Skeletal muscle tissue (tissue), 4 donors: ENCODE measurements around the gene PRKG1. TPM values are rescaled to one million over a fixed set of nuclear protein-coding genes. Genes with fewer than 3 reads are reported as not detected.

ENCODE experiments used
- H3K27ac ChIP-seq: one replicate; pipeline ENCODE4 v1.7.0; 2013; ENCODE audit warnings: mild to moderate bottlenecking, low read depth, low read length, inconsistent platforms
- H3K27me3 ChIP-seq, 3 donors: one replicate each; pipeline ENCODE4 v1.7.0; 2013; ENCODE audit warnings: low read length in 3 of 3; ENCODE audit not compliant: control insufficient read depth in 3 of 3, insufficient read depth in 3 of 3
- H3K36me3 ChIP-seq, 3 donors: one replicate each; pipeline ENCODE4 v1.7.0; 2013; ENCODE audit warnings: low read length in 3 of 3; ENCODE audit not compliant: control insufficient read depth in 3 of 3, insufficient read depth in 3 of 3
- H3K4me1 ChIP-seq, 3 donors: one replicate each; pipeline ENCODE4 v1.7.0; 2013; ENCODE audit warnings: low read length in 3 of 3, mild to moderate bottlenecking in 3 of 3; ENCODE audit not compliant: control insufficient read depth in 3 of 3, insufficient read depth in 3 of 3
- H3K4me3 ChIP-seq, 3 donors: one replicate each; pipeline ENCODE4 v1.7.0; 2013; ENCODE audit warnings: low read length in 3 of 3
- H3K9ac ChIP-seq, 3 donors: one replicate each; pipeline ENCODE4 v1.7.0; 2013; ENCODE audit warnings: low read length in 3 of 3, mild to moderate bottlenecking in 3 of 3, moderate library complexity in 2 of 3, low read depth in 1 of 3
- H3K9me3 ChIP-seq, 3 donors: one replicate each; pipeline ENCODE4 v1.7.0; 2013; ENCODE audit warnings: low read length in 3 of 3; ENCODE audit not compliant: control insufficient read depth in 3 of 3
- total RNA-seq: library from RNA; depleted of rRNA; stranded (reverse); fragments of >200 nt; gene quantifications from one replicate; pipeline ENCODE4 v1.2.3, GENCODE V29; 2014
- donor health status: Osteomylitis.

PRKG1 gene
- total RNA-seq, 1 donor from 2014 or later: 44.9 TPM

DNA sequence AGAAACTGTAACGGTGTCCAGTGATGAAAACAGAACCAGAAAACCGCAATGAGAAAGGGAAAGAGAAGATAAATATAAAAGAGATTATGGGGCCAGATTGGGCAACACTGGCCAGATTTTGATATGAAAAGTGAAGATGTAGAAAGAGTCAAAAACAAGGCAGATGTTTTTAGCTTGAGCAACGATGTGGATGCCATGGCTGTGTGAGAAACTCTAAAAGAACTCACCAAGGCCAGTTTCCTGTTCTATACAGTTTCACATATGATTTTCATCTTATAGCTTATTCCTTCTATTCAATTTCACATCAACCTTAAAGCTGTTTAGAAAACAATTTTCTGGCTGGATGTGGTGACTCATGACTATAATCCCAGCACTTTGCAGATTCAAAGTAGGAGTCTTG, 588.8 kb downstream of the PRKG1 start:
- no peaks in the 10 kb centered on the region for H3K27me3 ChIP-seq
- H3K36me3 ChIP-seq: no peaks in the 10 kb centered on the region
- H3K9me3 ChIP-seq: no peaks in the 10 kb centered on the region
- H3K9ac ChIP-seq: no peak overlapping the region
- H3K27ac ChIP-seq: no peak overlapping the region
- peaks cover 0 to 4% (median 0%) of the 10 kb centered on the region in 3 donors for H3K4me1 ChIP-seq
- H3K4me3 ChIP-seq: no peak overlapping the region

GRCh38 chr10:51666456-51666855, 592.2 kb downstream of the PRKG1 start:
- Histone ChIP-seq H3K4me3 (no peak overlapping the region), H3K4me1 (peaks cover 0 to 4% (median 0%) of the 10 kb centered on the region in 3 donors), H3K36me3 (no peaks in the 10 kb centered on the region), H3K9me3 (no peaks in the 10 kb centered on the region), H3K27ac (no peak overlapping the region), H3K9ac (no peak overlapping the region), H3K27me3 (no peaks in the 10 kb centered on the region)

- Histone ChIP-seq H3K27ac (no peak overlapping the region), H3K4me3 (no peak overlapping the region), H3K27me3 (no peaks in the 10 kb centered on the region), H3K9ac (no peak overlapping the region), H3K4me1 (peaks cover 0 to 4% (median 0%) of the 10 kb centered on the region in 3 donors), H3K9me3 (no peaks in the 10 kb centered on the region), H3K36me3 (no peaks in the 10 kb centered on the region)
Measured at GRCh38 chr10:51667678-51668335, 593.5 kb downstream of the PRKG1 start.

DNA sequence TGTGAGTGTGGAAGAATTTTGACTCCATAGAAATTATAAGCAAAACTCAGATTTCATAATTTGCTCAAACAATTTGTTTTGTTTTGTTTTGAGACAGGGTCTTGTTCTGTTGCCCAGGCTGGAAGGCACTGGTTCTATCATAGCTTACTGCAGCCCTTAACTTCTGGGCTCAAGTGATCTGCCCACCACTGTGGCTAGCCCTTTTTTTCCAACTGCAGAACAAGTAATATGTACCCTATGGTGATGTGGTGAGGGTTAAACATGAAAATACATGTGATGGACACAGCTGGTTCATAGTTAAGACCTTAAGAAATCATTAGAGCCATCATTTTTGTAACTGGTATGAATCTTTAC, 594.0 kb downstream of the PRKG1 start:
- Histone ChIP-seq H3K27ac (no peak overlapping the region), H3K4me1 (peaks cover 0 to 4% (median 0%) of the 10 kb centered on the region in 3 donors), H3K36me3 (no peaks in the 10 kb centered on the region), H3K9me3 (no peaks in the 10 kb centered on the region), H3K27me3 (no peaks in the 10 kb centered on the region), H3K4me3 (no peak overlapping the region), H3K9ac (no peak overlapping the region)

DNA sequence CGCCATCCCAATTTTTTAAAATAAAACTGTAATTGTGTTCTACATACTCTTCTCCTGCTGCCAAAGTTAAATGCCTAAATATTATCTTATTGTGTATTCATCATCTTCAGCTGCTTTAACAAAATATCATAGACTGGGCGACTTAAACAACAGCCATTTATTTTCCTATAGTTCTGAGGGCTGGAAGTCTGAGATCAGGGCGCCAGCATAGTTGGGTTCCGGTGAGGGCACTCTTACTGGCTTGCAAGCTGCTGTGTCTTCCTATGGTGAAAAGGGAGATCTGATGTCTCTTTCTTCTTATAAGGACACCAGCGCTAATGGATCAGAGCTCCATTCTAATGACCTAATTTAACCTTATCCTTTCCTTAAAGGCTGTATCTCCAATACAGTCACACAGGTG, 594.8 kb downstream of the PRKG1 start:
- H3K9me3 ChIP-seq: no peaks in the 10 kb centered on the region
- H3K9ac ChIP-seq: no peak overlapping the region
- no peaks in the 10 kb centered on the region for H3K36me3 ChIP-seq
- H3K4me1 ChIP-seq: peaks cover 0 to 4% (median 0%) of the 10 kb centered on the region in 3 donors
- no peak overlapping the region for H3K27ac ChIP-seq
- no peak overlapping the region for H3K4me3 ChIP-seq
- no peaks in the 10 kb centered on the region for H3K27me3 ChIP-seq

DNA sequence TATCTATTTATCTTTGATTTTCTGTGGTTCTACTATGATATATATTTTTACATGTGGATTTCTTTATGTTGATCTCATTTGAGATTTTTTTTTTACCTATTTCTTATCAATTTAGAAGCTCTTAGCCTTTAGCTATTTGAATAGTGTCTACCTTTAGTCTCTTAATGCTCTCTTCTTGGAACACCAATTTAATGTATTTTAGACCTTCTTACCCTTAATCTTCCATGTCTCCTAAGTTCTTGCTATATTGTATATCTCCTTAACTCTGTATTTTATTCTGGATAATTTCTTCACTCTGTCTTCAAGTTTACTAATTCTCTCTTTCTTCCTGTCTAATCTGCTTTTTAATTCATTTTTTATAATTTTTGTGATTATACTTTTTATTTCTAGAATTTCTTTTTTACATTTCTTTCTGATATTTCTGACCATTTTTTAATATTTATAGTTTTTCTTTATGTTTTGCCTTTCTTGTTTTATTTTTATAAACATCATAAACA, 597.8 kb downstream of the PRKG1 start:
- Histone ChIP-seq H3K9me3 (no peaks in the 10 kb centered on the region), H3K4me1 (peaks cover 0 to 4% (median 0%) of the 10 kb centered on the region in 3 donors), H3K27ac (no peak overlapping the region), H3K9ac (no peak overlapping the region), H3K36me3 (no peaks in the 10 kb centered on the region), H3K27me3 (no peaks in the 10 kb centered on the region), H3K4me3 (no peak overlapping the region)

- Histone ChIP-seq H3K36me3 (no peaks in the 10 kb centered on the region), H3K4me1 (no peaks in the 10 kb centered on the region), H3K27me3 (no peaks in the 10 kb centered on the region), H3K9ac (no peak overlapping the region), H3K4me3 (no peak overlapping the region), H3K9me3 (no peaks in the 10 kb centered on the region), H3K27ac (no peak overlapping the region)
Measured at GRCh38 chr10:51675088-51675487, 600.8 kb downstream of the PRKG1 start.

- H3K9ac ChIP-seq: no peak overlapping the region
- no peaks in the 10 kb centered on the region for H3K36me3 ChIP-seq
- no peak overlapping the region for H3K4me3 ChIP-seq
- no peak overlapping the region for H3K27ac ChIP-seq
- no peaks in the 10 kb centered on the region for H3K27me3 ChIP-seq
- H3K9me3 ChIP-seq: no peaks in the 10 kb centered on the region
- no peaks in the 10 kb centered on the region for H3K4me1 ChIP-seq
Measured at GRCh38 chr10:51679841-51680240, 605.6 kb downstream of the PRKG1 start.

GRCh38 chr10:51683031-51683691, 608.9 kb downstream of the PRKG1 start:
- Histone ChIP-seq H3K27me3 (no peaks in the 10 kb centered on the region), H3K4me1 (no peaks in the 10 kb centered on the region), H3K27ac (no peak overlapping the region), H3K9ac (no peak overlapping the region), H3K4me3 (no peak overlapping the region), H3K36me3 (no peaks in the 10 kb centered on the region), H3K9me3 (no peaks in the 10 kb centered on the region)

GRCh38 chr10:51685768-51686167, 611.5 kb downstream of the PRKG1 start:
- H3K27me3 ChIP-seq: no peaks in the 10 kb centered on the region
- no peaks in the 10 kb centered on the region for H3K9me3 ChIP-seq
- no peaks in the 10 kb centered on the region for H3K4me1 ChIP-seq
- no peak overlapping the region for H3K9ac ChIP-seq
- no peaks in the 10 kb centered on the region for H3K36me3 ChIP-seq
- no peak overlapping the region for H3K27ac ChIP-seq
- H3K4me3 ChIP-seq: no peak overlapping the region
